ENCODE measurements around the gene RASGRF1. TPM values are rescaled to one million over a fixed set of nuclear protein-coding genes. Genes with fewer than 3 reads are reported as not detected.

The RASGRF1 gene
- polyA plus RNA-seq, 5 donors, result 6.7 to 39.9 (median 20.7) TPM

DNA sequence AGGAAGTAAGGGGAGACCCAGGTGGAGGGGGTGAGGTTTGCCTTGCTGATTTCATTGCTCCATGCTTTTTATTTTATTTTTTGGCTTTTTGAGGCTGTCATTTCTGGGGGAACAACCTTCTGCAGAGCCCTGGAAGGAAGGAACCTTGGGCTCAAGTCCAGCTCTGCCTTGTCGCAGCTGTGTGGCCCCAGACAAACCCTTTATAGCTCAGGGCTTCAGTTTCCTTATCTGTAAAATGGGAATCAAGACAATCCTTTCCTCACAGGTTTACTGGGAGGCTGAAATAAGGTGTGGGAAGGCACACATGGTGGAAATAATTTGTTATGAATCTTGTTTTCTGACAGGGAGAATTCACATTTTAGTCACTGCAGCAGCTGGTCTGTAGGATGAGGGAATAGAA, 100.3 kb downstream of the RASGRF1 start:
- DNase-seq, result no peak

DNA sequence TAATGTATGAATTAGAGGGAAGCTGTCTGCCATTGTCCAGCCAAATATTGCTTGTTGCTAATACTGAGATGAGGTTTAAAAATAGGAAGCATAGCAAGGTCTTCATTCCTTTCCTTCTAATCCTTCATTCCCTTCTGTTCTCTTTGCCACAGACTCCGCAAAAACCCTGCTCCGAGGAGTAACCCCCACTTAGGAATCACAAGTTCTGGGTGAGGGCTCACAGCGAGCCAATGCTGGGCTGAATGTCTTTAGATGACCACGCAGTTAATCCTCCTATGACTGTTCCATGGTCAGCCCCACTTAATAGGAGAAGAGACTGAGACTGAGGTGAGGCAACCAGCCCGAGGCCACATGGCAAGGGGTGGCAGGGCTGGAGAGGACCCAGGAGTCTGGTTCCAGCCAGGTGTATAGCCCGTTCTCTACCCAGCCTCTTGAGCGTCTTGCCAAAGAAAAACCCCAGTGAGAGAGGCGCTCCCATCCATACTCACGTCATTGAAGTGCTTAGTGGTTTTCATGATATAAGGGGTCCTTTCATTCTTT, 100.8 kb downstream of the RASGRF1 start:
- DNase-seq, result no peak

DNA sequence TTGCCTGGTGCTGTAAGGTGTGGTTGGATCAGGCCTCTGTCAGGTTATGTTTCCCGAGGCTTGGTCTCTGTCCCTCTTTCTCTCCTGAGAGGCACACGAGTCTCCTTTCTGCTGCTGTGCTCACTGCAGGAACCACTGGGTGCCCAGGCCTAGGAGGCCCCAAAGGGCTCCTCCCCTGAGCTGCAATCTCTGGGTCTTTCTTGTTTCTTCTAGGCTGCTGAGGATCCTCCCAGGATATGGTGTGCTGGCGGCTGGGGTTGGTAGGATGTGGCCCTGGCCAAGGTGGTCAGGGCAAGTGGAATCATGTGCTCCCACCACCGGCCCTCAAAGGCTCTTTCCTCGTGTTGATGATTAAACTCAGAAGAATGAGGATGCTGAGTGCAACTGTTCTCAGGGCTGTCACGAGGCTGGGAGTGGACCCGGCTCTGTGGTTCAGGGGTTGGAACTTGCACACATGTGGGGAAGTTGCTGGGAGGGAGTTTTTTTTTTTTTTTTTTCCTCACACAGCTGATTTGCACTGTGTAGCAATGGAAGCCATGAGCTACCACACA, 102.1 kb downstream of the RASGRF1 start:
- peak; percentile 50 to 56 for DNase-seq

DNA sequence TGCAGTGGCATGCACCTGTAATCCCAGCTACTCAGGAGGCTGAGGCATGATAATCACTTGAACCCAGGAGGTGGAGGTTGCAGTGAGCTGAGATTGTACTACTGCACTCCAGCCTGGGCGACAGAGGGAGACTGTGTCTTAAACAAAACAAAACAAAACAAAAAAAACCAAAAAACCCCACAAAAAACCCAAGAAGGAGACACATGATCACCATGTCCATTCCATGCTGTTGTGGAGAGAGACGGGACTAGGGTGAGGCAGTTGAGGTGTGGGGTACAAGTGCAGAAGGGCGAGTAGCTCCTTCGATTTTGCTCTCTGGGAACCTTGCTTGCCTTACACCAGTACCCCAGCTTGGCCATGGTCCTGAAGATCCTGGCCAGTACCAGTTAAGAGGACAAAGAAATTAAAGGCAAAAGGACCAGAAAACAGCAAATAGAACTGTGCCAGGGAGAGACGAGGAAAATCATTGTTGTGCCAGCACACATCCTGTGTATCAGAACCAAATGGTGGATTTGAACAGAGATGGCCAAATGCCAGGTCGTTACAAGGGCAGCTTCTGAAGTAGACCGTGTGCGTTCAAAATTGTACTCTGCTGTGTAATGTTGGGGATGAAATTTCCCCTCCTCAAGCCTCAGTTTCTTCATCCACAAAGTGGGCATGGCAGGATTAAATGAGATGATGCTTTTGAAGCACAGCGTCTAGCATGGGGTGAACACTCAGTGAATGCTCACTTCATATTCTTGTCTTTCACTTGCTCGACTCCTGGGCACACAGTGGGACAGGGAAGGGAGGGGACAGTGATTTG, 102.8 kb downstream of the RASGRF1 start:
- no peak for DNase-seq

DNA sequence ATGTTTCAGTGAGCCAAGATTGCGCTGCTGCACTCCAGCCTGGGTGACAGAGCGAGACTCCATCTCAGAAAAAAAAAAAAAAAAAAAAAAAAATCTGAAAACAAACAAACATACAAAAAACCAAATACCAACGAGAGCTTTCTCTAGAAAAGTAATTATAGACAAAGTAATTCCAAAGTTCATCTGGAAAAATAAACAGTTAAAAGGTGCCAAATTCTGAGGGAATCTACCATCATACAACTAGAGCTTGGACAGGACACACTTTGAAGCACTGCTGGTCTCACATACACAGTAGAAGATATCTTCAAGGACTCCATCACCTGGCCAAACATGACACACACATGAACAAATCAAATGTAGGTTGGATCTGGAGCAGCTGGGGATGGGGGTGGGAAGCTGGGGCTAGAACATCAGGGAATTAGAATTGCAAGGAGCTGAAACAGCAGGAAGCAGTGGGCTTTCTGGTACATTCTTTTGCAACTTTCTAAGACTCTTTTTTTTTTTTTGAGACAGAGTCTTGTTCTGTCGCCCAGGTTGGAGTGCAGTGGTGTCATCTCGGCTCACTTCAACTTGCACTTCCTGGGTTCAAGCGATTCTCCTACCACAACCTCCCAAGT, 104.6 kb downstream of the RASGRF1 start:
- no peak for DNase-seq

DNA sequence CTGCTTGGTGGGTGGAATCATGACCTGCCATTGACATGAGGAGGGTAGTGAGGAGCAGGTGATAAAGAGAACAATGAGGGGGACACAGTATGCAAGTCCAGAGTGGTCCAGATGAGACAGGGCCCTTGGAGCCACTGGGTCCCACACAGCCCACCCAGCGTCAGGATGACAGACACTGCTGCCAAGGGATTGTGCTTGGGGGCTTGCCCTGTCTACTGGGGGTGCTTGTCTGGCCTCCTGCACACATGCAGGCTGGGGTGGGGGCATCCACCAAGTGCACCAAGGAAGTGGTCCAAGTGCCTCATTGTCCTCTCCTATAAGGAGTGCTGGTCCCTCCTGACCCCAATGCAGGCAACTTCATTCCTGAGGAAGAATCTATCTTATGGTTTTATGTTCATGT, 106.5 kb downstream of the RASGRF1 start:
- DNase-seq, result no peak

DNA sequence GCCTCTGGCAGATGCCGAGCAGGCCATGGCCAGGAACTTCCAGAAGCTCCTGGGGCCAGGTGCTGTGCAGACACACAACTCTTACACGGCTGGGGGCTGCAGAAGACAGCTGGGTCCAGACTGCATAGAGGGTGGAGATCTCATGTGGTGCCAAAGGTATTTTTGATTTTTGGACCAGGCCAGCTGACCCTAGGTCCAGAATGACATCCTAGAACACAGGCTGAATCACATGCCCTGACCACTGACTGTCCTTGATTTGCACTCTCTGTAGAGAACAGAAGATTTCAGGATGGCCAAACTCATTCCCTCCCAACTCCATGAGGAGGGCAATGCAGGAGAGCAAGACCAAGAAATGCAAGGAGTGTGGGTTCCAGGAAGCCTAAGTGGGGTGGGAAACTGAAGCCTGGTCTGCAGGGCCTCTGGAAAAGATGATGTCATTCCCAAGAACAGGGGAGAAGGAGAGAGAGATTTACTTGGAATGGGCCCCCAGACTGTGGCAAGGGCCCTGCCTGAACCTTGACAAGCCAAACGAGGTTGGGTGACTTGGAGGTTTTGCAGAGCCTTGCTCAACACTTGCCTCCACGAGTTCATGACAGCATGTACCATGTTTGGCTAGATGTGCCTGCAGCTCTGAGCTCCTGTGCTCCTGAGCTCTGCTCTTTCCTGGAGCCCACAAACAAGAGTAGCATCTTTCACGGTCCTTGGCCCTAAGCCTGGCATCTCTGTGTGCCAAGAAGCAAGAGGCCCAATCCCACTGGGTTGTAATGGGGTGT, 107.2 kb downstream of the RASGRF1 start:
- no peak for DNase-seq

DNA sequence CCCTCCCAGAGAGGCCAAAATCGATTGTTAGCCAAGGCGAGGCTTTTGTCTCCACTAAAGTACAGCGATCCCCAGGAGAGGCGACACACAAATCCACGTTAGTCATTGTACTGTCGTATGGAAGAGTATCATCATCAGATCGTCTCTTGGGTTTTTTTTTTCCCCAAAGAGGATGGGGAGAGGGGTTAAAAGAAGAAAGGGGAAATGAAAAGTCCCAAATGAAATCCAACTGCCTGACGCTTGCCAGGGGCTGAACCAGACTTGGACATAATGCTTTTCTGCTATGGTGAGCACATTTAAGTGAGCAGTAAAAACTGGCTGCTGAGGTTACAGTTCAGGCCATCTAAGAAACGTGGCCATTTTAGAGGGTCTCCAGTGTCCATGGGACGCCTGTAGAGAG, 107.8 kb downstream of the RASGRF1 start:
- DNase-seq, result no peak

DNA sequence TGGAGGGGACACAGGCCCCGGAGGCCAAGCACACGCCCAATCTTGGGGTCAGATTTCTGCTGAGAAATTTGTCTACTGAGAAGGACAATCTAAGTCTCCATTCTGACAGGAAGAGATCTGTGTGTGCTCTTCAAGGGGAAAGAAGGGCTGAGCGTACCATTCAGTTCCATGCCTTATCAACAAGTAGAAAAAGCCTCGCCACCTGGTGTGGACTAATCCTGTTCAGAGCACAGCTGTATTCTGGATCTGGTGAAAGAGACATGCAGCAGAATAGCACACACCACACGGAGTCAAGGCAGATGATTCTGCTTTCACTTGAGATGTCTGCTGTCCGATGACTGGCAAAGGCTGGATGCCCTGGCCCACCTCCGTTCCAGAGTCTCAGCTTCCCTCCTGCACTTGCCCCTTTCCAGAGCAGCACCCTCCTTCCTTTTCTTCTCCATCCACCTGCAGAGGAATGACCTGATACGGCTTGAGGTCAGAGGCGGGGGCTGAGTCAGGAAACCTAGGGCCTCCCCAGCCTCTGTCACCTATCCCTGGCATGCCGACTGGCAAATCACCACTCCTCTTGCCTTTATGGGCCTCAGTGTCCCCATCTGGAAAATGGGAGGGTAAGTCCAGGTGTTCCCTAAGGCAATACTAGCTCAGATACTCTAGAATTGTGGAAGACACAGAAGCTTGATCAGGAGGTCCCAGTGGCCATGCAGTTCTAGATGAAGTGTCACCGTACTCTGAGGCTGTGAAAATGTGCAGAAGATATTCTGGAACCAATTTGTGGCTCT, 108.9 kb downstream of the RASGRF1 start:
- DNase-seq, result no peak

DNA sequence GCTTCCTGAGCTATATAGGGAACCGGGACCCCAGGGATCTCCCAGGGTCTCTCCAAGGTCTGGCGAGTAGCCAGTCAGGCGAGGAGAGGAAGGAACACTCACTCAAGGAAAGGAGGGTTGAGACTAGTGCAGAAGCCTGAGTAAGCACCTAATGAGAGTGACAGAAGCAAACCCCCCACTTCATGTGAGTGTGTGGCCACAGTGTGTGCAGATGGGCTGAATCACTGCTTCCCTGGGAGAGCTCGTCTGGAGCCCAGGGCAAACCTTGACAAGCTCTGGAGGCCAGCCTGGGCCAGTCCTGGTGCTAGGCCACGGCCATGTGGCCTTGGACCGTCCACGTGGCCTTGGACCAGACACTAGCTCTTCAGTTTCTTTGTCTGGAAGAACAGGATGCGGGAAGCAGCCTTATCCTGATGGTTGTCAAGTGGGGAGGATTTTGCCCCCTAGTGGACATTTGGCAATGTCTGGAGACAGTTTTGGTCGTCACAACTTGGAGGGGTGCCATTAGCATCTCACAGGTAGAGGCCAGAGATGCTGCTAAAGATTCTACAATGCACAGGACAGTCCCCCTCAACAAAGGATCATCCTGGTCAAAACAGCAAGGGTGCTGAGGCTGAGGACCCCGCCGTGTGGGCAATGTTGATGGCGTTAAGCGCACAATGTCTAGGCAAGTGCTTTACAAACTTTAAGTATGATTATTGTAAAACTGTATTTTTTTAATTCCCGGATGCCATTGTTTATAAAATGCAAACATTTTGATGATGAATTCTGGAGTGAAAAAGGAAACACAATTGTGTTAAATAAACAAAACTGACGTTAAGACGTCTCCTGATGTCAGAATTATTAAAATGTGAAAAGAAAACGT, 110.9 kb downstream of the RASGRF1 start:
- DNase-seq, result no peak

DNA sequence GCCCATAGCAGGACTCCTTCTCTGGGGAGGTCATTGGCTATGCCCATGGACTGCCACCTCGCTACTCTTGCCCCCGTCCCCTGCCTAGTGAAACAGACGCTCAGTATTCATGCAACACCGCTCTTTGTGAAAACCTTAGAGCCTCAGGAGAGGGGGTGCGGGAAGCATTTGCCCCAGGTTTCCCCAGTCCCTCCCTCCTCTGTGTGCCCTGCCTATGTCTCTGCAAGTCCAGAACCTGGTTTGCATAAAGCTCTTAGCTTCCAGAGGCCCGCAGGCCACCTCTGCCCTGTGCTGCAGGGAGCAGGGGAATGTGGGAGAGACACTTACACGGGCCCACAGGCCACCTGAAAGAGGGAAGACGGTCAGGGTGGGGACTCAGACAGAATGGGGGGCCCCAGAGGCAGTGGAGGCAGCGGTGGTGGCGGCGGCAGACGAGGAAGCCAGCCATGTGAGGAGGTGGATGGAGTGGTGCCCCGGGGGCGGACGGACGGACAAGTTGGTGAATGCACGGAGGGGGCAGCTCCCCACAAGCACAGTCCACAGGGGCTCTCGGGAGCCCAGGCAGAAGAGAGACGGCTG, 111.9 kb downstream of the RASGRF1 start:
- no peak for DNase-seq

DNA sequence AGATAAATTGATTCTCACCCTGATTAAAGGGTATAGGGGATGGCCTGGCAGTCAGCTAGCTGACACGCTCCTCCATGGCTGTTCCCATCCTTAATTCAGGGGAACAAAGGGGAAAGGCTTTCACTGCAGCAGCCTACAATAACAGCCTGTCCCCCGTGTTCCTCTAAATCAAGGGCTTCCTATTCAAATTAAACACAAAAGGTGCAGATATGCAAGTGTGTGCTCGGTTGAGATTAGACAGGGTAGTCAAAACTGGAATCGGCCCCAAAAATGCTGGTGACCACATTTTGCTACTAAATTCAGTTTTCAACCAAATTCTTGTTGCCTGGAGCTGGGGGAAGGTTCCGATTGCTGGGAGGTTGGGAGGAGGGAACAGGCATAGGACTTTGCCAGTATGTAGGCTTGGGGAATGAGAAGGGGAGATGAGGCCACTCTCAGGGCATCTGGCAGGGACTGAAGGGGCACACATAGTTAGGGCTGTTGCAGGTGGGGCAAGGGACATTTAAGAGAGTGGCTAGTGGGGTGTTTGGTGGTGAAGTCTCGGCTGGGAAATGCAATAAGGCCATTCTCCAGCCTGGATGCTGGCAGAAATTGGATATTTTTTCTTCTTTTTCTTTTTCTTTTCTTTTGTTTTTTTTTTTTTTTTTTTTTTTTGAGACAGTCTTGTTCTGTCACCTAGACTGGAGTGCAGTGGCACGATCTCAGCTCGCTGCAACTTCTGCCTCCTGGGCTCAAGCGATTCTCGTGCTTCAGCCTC, 112.8 kb downstream of the RASGRF1 start:
- DNase-seq, result no peak

DNA sequence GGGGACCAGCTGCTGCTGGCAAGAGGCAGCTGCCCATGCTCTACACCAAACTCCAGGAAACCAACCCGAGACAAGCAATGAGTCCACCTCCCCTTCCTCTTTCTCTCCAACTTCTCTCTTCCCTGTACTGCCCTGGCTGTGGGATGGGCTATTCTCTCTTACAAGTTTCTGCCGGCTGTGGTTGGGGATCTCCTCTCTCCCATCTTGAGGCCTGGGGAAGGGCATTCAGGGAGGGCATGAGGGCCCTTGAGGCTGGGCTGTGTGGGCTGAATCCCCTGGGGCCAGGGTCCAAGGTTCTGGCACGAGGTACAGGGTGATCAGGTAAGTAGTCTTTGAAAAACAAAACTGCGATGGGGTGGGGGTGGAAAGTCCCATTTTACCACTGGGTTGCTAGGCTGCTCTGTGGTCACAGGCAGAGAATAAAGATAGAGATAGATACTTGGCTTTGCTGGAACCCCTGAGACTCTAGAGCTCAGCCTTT, 113.4 kb downstream of the RASGRF1 start:
- no peak for DNase-seq

DNA sequence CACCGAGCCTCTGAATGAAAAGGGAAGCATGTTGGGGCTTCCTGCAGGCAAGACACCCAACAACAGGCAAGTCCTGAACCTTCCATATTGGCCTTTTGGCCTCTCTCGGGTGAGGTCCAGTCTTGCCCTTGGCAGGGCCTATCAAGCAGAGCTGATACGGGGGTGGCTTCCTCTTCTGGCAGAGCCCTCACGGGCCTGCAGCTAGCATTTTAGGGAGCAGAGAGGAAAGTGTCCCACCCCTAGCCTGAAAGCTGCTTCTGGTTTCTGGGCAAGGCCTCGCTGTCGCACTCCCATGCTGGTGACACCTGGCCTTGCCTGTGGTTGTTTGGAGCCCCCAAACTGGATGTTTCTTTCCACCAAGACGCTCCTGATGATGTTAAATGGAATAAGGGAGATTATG, 113.9 kb downstream of the RASGRF1 start:
- DNase-seq, result no peak

DNA sequence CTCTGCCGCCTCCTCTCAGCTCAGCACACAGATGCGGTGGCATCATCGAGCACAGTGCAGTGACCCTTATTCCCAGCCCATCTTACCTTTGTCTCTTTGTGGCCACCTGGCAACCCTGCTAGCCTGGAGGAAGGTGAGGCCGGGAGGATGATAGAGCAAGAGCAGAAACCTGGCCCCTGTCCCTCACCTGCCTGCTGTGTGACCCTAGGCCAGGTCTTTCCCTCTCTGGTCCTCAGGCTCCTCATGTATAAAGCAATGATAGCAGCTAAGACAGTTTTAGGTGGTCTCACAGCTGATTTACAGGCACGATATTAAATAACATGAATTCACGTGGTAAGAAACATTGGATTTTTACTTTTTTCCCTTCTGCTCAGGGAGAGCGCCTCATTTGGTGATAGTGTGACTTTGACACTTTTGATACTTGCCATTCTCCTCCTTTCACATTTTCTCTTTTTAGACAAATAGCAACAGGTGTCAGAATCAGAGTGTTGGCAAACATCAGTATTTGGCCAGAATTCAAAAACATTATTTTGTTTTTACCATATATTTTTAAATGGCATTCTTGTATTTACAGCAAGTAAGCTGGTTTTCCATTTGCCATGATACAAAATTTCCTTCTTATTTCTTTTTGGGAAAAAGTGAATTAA, 116.2 kb downstream of the RASGRF1 start:
- DNase-seq, result no peak

DNA sequence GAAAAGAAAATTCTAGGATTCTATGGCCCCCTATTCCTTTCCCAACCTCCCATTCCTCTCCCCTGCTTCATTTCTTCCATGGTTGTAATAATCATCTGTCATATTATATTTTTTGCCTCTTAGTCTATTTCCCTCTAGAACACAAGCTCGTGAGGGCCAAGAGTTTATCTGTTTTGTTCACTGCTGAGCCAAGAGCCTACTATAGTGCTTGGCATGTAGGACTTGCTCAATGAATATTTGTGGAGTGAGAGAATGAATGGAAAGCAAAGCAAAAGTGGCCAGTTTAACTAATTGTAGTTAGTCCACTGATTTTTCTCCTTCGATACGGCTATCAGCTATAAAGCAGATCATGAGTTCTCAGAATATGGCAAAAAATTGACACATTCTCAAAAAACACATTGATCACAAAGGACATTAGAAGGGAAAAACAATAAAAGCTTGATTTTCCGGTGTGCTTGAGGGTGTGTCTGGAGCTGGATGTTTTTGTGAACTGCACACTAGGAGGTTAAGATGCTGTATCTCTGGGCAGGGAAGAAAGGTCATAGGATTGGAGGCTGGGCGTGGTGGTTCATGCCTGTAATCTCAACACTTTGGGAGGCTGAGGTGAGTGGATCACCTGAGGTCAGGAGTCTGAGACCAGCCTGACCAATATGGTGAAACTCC, 120.8 kb downstream of the RASGRF1 start:
- DNase-seq, result no peak

DNA sequence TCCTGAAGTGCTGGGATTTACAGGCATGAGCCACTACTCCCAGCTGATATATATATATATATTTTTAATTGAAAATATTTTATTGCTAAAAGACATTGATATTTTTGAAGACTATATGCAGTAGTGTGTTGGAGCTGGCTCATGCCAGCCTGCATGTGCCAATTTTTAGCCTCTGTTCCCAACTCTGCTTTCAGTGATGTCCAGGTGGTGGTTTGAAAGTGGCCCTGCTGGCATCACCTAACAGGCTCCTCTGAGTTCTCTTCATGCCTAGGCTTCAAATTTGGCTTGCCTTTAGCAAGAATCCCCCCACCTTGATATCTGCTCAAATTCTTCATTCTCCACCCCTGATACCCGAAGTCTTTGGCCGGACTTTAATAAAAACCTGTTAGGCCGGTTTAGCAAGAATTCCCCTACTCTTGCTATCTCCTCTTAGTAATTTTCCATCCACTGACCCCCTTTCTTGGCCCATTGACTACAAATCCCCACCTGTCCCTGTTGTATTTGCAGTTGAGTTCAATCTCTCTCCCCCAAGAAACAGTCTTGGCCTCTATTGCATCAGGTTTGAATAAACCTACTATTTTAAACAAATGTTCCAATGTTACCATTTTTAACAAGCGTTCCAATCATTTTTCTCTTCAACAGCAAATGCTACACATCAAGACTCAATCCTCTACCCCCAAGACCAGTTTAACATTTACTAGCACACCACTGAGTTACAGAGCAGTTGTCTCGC, 121.9 kb downstream of the RASGRF1 start:
- no peak for DNase-seq

Measured in right lung (tissue), 5 donors.